Endodermal cell (in vitro differentiated cells): ENCODE data around the gene SLC25A6. TPM values are rescaled to one million over a fixed set of nuclear protein-coding genes. Genes with fewer than 3 reads are reported as not detected.

ENCODE experiments used
- DNase-seq: peaks from one replicate; pipeline ENCODE4 v3.0.0-alpha.2; 2017
- H3K27ac ChIP-seq: 2 replicates; pipeline ENCODE4 v1.5.1; 2013; ENCODE audit warnings: mild to moderate bottlenecking, low read depth, low read length, moderate library complexity
- H3K27me3 ChIP-seq: 2 replicates; pipeline ENCODE4 v1.6.1; 2013; ENCODE audit warnings: mild to moderate bottlenecking, low read length, moderate library complexity; ENCODE audit not compliant: insufficient read depth, control insufficient read depth, poor library complexity, severe bottlenecking
- H3K36me3 ChIP-seq: 2 replicates; pipeline ENCODE4 v1.7.0; 2013; ENCODE audit warnings: mild to moderate bottlenecking, low read length, moderate library complexity; ENCODE audit not compliant: control insufficient read depth, insufficient read depth
- H3K4me1 ChIP-seq: one replicate; pipeline ENCODE4 v1.7.0; 2013; ENCODE audit warnings: low read length; ENCODE audit not compliant: control insufficient read depth, insufficient read depth
- H3K4me3 ChIP-seq: 2 replicates; pipeline ENCODE4 v1.5.1; 2013; ENCODE audit warnings: mild to moderate bottlenecking, low read length, moderate library complexity
- H3K9ac ChIP-seq: 2 replicates; pipeline ENCODE4 v1.6.1; 2013; ENCODE audit warnings: mild to moderate bottlenecking, low read length, moderate library complexity; ENCODE audit not compliant: poor library complexity, severe bottlenecking; ENCODE audit errors: extremely low read depth
- H3K9me3 ChIP-seq: 2 replicates; pipeline ENCODE4 v1.6.1; 2013; ENCODE audit warnings: mild to moderate bottlenecking, low read length, moderate library complexity; ENCODE audit not compliant: control insufficient read depth
- H3K27ac Mint-ChIP-seq: 2 replicates; pipeline ENCODE4 v1.8.0; 2020; ENCODE audit warnings: mixed read lengths
- H3K27me3 Mint-ChIP-seq: 2 replicates; pipeline ENCODE4 v1.8.0; 2021; ENCODE audit warnings: mild to moderate bottlenecking, mixed read lengths; ENCODE audit not compliant: insufficient read depth
- H3K36me3 Mint-ChIP-seq: 2 replicates; pipeline ENCODE4 v1.8.0; 2020; ENCODE audit warnings: low read depth, mixed read lengths
- H3K4me1 Mint-ChIP-seq: 2 replicates; pipeline ENCODE4 v1.8.0; 2020; ENCODE audit warnings: mixed read lengths
- H3K4me3 Mint-ChIP-seq: 2 replicates; pipeline ENCODE4 v1.8.0; 2020; ENCODE audit warnings: mild to moderate bottlenecking, moderate library complexity, mixed read lengths
- H3K9me3 Mint-ChIP-seq: 2 replicates; pipeline ENCODE4 v1.8.0; 2020; ENCODE audit warnings: mild to moderate bottlenecking, mixed read lengths
- CTCF ChIP-seq: fragments of 200-600 bp; sonication (generic); conservative IDR thresholded peaks from 2 replicates; pipeline ENCODE4 v1.5.0; 2021; ENCODE audit warnings: antibody characterized with exemption, mild to moderate bottlenecking
- WGBS, 2 experiments: methylation state at CpG; one replicate each; pipeline versions ENCODE4 v1.1.5 to v1.1.7; 2013; ENCODE audit warnings: missing lambda C conversion rate in 2 of 2, mixed read lengths in 1 of 2; ENCODE audit not compliant: insufficient coverage in 1 of 2, insufficient read length in 1 of 2; 5-methylcytosine and 5-hydroxymethylcytosine counted together
- total RNA-seq, 2 donors: library from RNA; stranded (reverse); fragmentation: NEBNext Ultra II Directional in 1 of 2; extraction: Animal tissue kit (Norgen Biotek cat#: 25700) in 1 of 2; gene quantifications; 2 replicates in 1 of 2; 3 replicates in 1 of 2; pipeline ENCODE4 v1.2.1, GENCODE V29; 2021

The SLC25A6 gene
- total RNA-seq, 2 donors from 2014 or later: 424 to 429 TPM

GRCh38 chrX:1387141-1387776 lies 4.7 kb downstream of the SLC25A6 start:
- H3K27me3 ChIP-seq: no peaks in the 10 kb centered on the region
- H3K4me1 Mint-ChIP-seq: no peaks in the 10 kb centered on the region
- peak; percentile 49 for DNase-seq
- peaks cover 78% of the 10 kb centered on the region for H3K36me3 Mint-ChIP-seq
- no peak overlapping the region for H3K4me3 Mint-ChIP-seq
- peaks cover 71% of the 10 kb centered on the region for H3K36me3 ChIP-seq
- no peaks in the 10 kb centered on the region for H3K9me3 Mint-ChIP-seq
- 97% methylated on average over 25 to 43 of the region's 43 CpGs for WGBS, 2 experiments
- H3K9me3 ChIP-seq: no peaks in the 10 kb centered on the region
- H3K9ac ChIP-seq: no peak overlapping the region
- no peak overlapping the region for H3K4me3 ChIP-seq
- H3K27ac Mint-ChIP-seq: no peak overlapping the region
- TF ChIP-seq CTCF: no peak
- H3K4me1 ChIP-seq: peaks cover 3% of the 10 kb centered on the region
- no peaks in the 10 kb centered on the region for H3K27me3 Mint-ChIP-seq
- no peak overlapping the region for H3K27ac ChIP-seq

DNA sequence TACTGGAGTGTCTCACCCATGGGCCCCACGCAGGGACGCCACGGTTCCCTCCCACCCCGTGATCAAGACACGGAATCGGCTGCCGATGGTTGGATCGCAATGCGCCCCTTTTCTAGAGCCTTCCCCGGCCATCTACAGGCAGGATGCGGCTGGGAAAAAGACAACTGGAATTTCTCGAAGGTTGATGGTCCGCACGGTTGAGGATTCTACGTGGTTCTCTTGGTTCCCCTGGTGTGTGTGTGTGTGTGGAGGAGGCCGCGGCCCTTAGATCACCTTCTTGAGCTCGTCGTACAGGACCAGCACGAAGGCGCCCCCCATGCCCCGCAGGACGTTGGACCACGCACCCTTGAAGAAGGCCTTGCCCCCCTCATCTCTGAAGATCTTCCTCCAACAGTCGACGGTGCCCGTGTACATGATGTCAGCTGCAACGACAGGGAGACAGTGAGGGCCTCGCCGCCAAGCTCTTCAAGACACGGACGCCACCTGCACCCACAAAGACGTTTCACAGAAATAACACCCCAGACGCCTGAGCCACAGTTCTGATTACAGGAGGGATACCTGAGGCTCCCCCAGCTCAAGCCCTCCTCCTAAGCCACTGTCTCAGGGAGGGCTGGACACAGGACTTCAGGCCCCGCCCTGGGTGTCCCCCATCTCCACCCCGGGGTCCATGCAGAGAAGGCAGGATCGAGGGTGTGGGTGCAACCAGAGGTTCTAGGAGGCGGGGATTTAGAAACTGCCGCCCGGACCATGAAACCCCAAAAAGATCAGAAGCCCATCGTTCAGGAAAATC lies 5.4 kb downstream of the SLC25A6 start:
- Histone ChIP-seq H3K9me3 (no peaks in the 10 kb centered on the region), H3K4me3 (no peak overlapping the region), H3K36me3 (peaks cover 71% of the 10 kb centered on the region), H3K4me1 (peaks cover 3% of the 10 kb centered on the region), H3K27ac (no peak overlapping the region), H3K27me3 (no peaks in the 10 kb centered on the region), H3K9ac (no peak overlapping the region)
- Mint-ChIP-seq H3K27ac (peak overlapping the region; percentile 20), H3K4me3 (no peak overlapping the region), H3K9me3 (no peaks in the 10 kb centered on the region), H3K36me3 (peaks cover 81% of the 10 kb centered on the region), H3K4me1 (no peaks in the 10 kb centered on the region), H3K27me3 (no peaks in the 10 kb centered on the region)
- TF ChIP-seq CTCF: no peak
- WGBS, 2 experiments: 95 to 96% methylated on average over 25 to 41 of the region's 41 CpGs
- DNase-seq: peak; percentile 36

- peaks cover 67% of the 10 kb centered on the region for H3K36me3 ChIP-seq
- H3K4me1 ChIP-seq: peaks cover 3% of the 10 kb centered on the region
- DNase-seq: peak; percentile 63
- no peaks in the 10 kb centered on the region for H3K27me3 ChIP-seq
- no peak overlapping the region for H3K4me3 ChIP-seq
- H3K9me3 ChIP-seq: no peaks in the 10 kb centered on the region
- Mint-ChIP-seq H3K36me3 (peaks cover 72% of the 10 kb centered on the region), H3K9me3 (no peaks in the 10 kb centered on the region), H3K27ac (no peak overlapping the region), H3K4me1 (no peaks in the 10 kb centered on the region), H3K27me3 (no peaks in the 10 kb centered on the region), H3K4me3 (no peak overlapping the region)
- no peak overlapping the region for H3K9ac ChIP-seq
- no peak for TF ChIP-seq CTCF
- 94 to 96% methylated on average over 25 to 36 of the region's 36 CpGs for WGBS, 2 experiments
- H3K27ac ChIP-seq: no peak overlapping the region
Measured at GRCh38 chrX:1385253-1386223, 6.4 kb downstream of the SLC25A6 start.
